Peyer's patch (tissue), 4 donors: ENCODE measurements around the gene SGIP1.
"Not testable (repeated sequence)": the region's sequence is repeated elsewhere in the genome, so short reads cannot be mapped to it uniquely, and the experiment has no call there.

Source experiments
- CTCF ChIP-seq, 6 experiments: fragments of 450-650 bp in 4 of 6; fragments of 200-600 bp in 2 of 6; sonication (generic) in 1 of 6; IDR thresholded peaks; one replicate each; pipeline ENCODE4 v1.5.1; 2017 to 2019; ENCODE audit warnings: antibody characterized with exemption in 6 of 6, mild to moderate bottlenecking in 3 of 6, moderate library complexity in 1 of 6
- POLR2A ChIP-seq, 2 donors: fragments of 450-650 bp; IDR thresholded peaks; one replicate each; pipeline ENCODE4 v1.5.1; 2017; ENCODE audit warnings: antibody characterized with exemption in 2 of 2, mild to moderate bottlenecking in 2 of 2, moderate library complexity in 2 of 2

GRCh38 chr1:66734531-66734930, 200.6 kb downstream of the SGIP1 start:
- TF ChIP-seq CTCF, POLR2A (IDR thresholded peaks at IDR 0.05): not testable (repeated sequence)
